B cell (primary cell): ENCODE measurements around the gene MCEE. TPM values are rescaled to one million over a fixed set of nuclear protein-coding genes. Genes with fewer than 3 reads are reported as not detected.
A peak's percentile ranks its signal among the peaks of the same experiment; 100 is the strongest.

Source experiments
- ATAC-seq: fragments of 200-7000 bp; cut with Tn5 transposase; one replicate; pipeline ENCODE4 v1.10.0; 2021; ENCODE audit warnings: low read depth, mild to moderate bottlenecking, moderate number of reproducible peaks, moderate library complexity
- CTCF ChIA-PET: fragments of 350-600 bp; sonication (Branson Sonifier 250); formaldehyde crosslinking; loops from one replicate; lab custom pipeline; 2021; ENCODE audit warnings: antibody characterized with exemption, inconsistent platforms; lab: Charles Lee
- POLR2A ChIA-PET: fragments of 350-600 bp; sonication (Branson Sonifier 250); formaldehyde crosslinking; loops from one replicate; lab custom pipeline; 2021; ENCODE audit warnings: antibody characterized with exemption; lab: Charles Lee
- DNase-seq: peaks from one replicate; pipeline ENCODE4 v3.0.0; 2013
- H2AFZ ChIP-seq: 2 replicates; pipeline ENCODE4 v1.6.1; 2012; ENCODE audit warnings: mild to moderate bottlenecking, low read depth, low read length; ENCODE audit not compliant: insufficient read depth, poor library complexity, severe bottlenecking
- H3K27ac ChIP-seq, 2 donors: 1 replicate in 1 of 2; 2 replicates in 1 of 2; pipeline ENCODE4 v1.5.1; 2012 to 2013; ENCODE audit warnings: low read length in 2 of 2, mild to moderate bottlenecking in 2 of 2, moderate library complexity in 1 of 2
- H3K27me3 ChIP-seq, 4 experiments: fragments of 200-600 bp in 1 of 4; sonication (generic) in 1 of 4; replicated peaks in 1 of 4; 1 replicate in 2 of 4; 2 replicates in 2 of 4; pipeline versions ENCODE4 v1.6.1 to v1.7.0; 2013 to 2016; ENCODE audit warnings: low read length in 3 of 4, mild to moderate bottlenecking in 2 of 4, mixed read lengths in 1 of 4, moderate library complexity in 1 of 4; ENCODE audit not compliant: insufficient read depth in 4 of 4, control insufficient read depth in 3 of 4; ENCODE audit errors: control extremely low read depth in 1 of 4
- H3K36me3 ChIP-seq, 2 experiments: replicated peaks in 1 of 2; 1 replicate in 1 of 2; 2 replicates in 1 of 2; pipeline versions ENCODE4 v1.6.1 to v1.7.1; 2013; ENCODE audit warnings: low read length in 1 of 2; ENCODE audit not compliant: insufficient read depth in 2 of 2, control insufficient read depth in 1 of 2; ENCODE audit errors: control extremely low read depth in 1 of 2, extremely low read depth in 1 of 2
- H3K4me1 ChIP-seq, 2 donors: fragments of 200-600 bp in 1 of 2; sonication (generic) in 1 of 2; 1 replicate in 1 of 2; 2 replicates in 1 of 2; pipeline versions ENCODE4 v1.5.1 to v1.6.1; 2013 to 2017; ENCODE audit warnings: low read length in 2 of 2; ENCODE audit not compliant: control insufficient read depth in 2 of 2, insufficient read depth in 2 of 2
- H3K4me2 ChIP-seq: replicated peaks from 2 replicates; pipeline ENCODE3; 2012; ENCODE audit warnings: mild to moderate bottlenecking, low read depth, low read length; ENCODE audit not compliant: poor library complexity, severe bottlenecking
- H3K4me3 ChIP-seq, 5 experiments: fragments of 200-600 bp in 1 of 5; sonication (generic) in 1 of 5; 1 replicate in 3 of 5; 2 replicates in 2 of 5; pipeline versions ENCODE4 v1.5.1 to v1.7.0; 2011 to 2016; ENCODE audit warnings: low read length in 4 of 5, mild to moderate bottlenecking in 4 of 5, low read depth in 2 of 5, control low read depth in 1 of 5, moderate library complexity in 1 of 5; ENCODE audit not compliant: insufficient read depth in 1 of 5; ENCODE audit errors: control extremely low read depth in 1 of 5, extremely low read depth in 1 of 5
- H3K79me2 ChIP-seq: fragments of 200-600 bp; sonication (generic); one replicate; pipeline ENCODE4 v1.6.0; 2016; ENCODE audit warnings: low read length; ENCODE audit not compliant: control insufficient read depth, insufficient read depth
- H3K9ac ChIP-seq: fragments of 200-600 bp; sonication (generic); 2 replicates; pipeline ENCODE4 v1.6.1; 2017; ENCODE audit warnings: mild to moderate bottlenecking, low read length, moderate library complexity
- H3K9me3 ChIP-seq, 3 donors: one replicate each; pipeline versions ENCODE4 v1.6.1 to v1.7.1; 2013; ENCODE audit warnings: low read length in 2 of 3; ENCODE audit not compliant: control insufficient read depth in 2 of 3, insufficient read depth in 1 of 3; ENCODE audit errors: control extremely low read depth in 1 of 3
- H4K20me1 ChIP-seq: 2 replicates; pipeline ENCODE4 v1.6.0; 2012; ENCODE audit warnings: mild to moderate bottlenecking, low read length; ENCODE audit not compliant: insufficient read depth, control insufficient read depth, poor library complexity, severe bottlenecking
- H3K27ac Mint-ChIP-seq: one replicate; pipeline ENCODE4 v1.8.0; 2021; ENCODE audit warnings: mixed read lengths
- H3K27me3 Mint-ChIP-seq: one replicate; pipeline ENCODE4 v1.8.0; 2021; ENCODE audit warnings: mixed read lengths
- H3K4me1 Mint-ChIP-seq: one replicate; pipeline ENCODE4 v1.8.0; 2021; ENCODE audit warnings: mixed read lengths
- H3K4me3 Mint-ChIP-seq: one replicate; pipeline ENCODE4 v1.8.0; 2021; ENCODE audit warnings: mixed read lengths
- H3K9me3 Mint-ChIP-seq: one replicate; pipeline ENCODE4 v1.8.0; 2022; ENCODE audit warnings: mixed read lengths; ENCODE audit not compliant: insufficient read depth
- CTCF ChIP-seq: fragments of 200-600 bp; IDR thresholded peaks from one replicate; pipeline ENCODE4 v1.8.0; 2022; ENCODE audit warnings: antibody characterized with exemption, mild to moderate bottlenecking
- EZH2 ChIP-seq: IDR thresholded peaks from 2 replicates; pipeline ENCODE4 v1.6.1; 2012; ENCODE audit warnings: borderline replicate concordance, low read depth, mild to moderate bottlenecking, moderate library complexity, low read length; ENCODE audit not compliant: insufficient read depth, poor library complexity, severe bottlenecking
- WGBS: methylation state at CpG from one replicate; pipeline ENCODE4 v1.1.5; 2013; ENCODE audit warnings: missing lambda C conversion rate; ENCODE audit not compliant: insufficient coverage; 5-methylcytosine and 5-hydroxymethylcytosine counted together
- intact Hi-C: fragments of 100-400 bp; cut with micrococcal nuclease; formaldehyde crosslinking; loops from one replicate; pipeline ENCODE4 v1.10.0; 2022
- polyA plus RNA-seq: library from polyadenylated mRNA; depleted of rRNA; stranded (reverse); fragments of >200 nt; gene quantifications from 2 replicates; pipeline ENCODE4 v1.2.3, GENCODE V29; 2012
- total RNA-seq, 2 donors: library from RNA; stranded (reverse); fragments of 120-200 nt in 1 of 2; gene quantifications; 1 replicate in 1 of 2; 2 replicates in 1 of 2; pipeline versions ENCODE4 v1.2.3 to v1.2.4, GENCODE V29; 2013 to 2022

The MCEE gene
- total and polyA plus RNA-seq, 2 donors (not counting 1 experiment from before 2014, with no cell fraction given) = 13.1 to 17.6 TPM

DNA sequence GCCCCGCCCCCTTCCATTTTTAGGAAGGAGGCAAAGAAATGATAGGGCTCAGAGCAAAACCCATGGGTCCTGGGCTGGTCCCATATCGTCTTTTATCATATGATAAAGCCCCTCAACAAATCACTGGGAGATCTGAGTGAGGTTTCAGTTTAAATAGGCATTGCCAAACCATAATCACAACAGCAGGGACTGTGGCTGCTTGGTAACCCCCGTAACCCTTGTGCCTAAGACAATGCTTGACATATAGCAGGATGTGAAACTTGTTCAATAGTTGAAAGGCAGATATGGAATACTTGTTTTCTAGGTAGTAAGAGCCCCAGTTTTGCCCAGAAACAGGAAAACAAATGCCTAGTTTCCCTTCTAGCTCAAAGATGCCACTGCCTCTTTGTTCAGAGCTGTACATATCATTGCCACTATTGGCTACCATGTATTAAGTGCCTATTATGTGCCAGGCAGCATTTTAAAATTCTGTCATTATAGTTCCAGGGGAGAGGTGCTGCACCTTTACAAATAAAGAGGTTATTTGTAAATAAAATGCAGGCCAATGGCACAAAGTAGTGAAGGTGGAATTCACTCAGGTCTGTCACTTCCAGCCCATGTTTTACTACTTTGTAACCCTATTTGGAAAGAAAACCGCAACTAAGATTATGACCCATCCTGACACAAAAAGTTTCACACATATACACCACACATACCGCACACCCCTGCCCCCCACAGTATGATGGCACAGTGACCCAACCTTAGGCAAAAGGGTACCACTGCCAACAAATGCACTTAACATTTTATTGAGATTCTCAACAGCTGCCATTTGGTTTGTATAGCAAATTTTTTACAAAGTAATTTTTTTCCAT, 47.4 kb downstream of the MCEE start:
- H3K4me3 ChIP-seq = no peak overlapping the region
- H3K27me3 Mint-ChIP-seq = peaks cover 20% of the 10 kb centered on the region
- H3K27ac Mint-ChIP-seq = no peak overlapping the region
- H3K9me3 Mint-ChIP-seq = no peaks in the 10 kb centered on the region
- POLR2A ChIA-PET = interaction anchor here (2.0 kb wide), 1 partner anchor 11 kb away, joined by 4 read pairs; no protein-coding TSS in a partner anchor
- H3K79me2 ChIP-seq = no peaks in the 10 kb centered on the region
- no peak for ATAC-seq
- H3K27ac ChIP-seq = peak overlapping the region in 1 of 2 donors; percentile 24
- WGBS = 78% methylated on average over 3 of the region's 5 CpGs
- no peak for DNase-seq
- CTCF ChIA-PET = interaction anchor here (1.1 kb wide), 1 partner anchor 11 kb away, joined by 4 read pairs; no protein-coding TSS in a partner anchor
- peaks cover 4 to 6% of the 10 kb centered on the region in 2 donors for H3K4me1 ChIP-seq
- no peak overlapping the region for H3K9ac ChIP-seq
- peaks cover 15% of the 10 kb centered on the region for H3K4me1 Mint-ChIP-seq
- no peak for TF ChIP-seq CTCF
- no peak for TF ChIP-seq EZH2
- no peak overlapping the region for H2AFZ ChIP-seq
- H3K36me3 ChIP-seq = peaks cover 6 to 13% of the 10 kb centered on the region in 2 experiments
- no peaks in the 10 kb centered on the region for H4K20me1 ChIP-seq
- intact Hi-C loops = no loop called here
- no peaks in the 10 kb centered on the region for H3K9me3 ChIP-seq
- no peak overlapping the region for H3K4me2 ChIP-seq
- no peak overlapping the region for H3K4me3 Mint-ChIP-seq
- H3K27me3 ChIP-seq = no peaks in the 10 kb centered on the region

DNA sequence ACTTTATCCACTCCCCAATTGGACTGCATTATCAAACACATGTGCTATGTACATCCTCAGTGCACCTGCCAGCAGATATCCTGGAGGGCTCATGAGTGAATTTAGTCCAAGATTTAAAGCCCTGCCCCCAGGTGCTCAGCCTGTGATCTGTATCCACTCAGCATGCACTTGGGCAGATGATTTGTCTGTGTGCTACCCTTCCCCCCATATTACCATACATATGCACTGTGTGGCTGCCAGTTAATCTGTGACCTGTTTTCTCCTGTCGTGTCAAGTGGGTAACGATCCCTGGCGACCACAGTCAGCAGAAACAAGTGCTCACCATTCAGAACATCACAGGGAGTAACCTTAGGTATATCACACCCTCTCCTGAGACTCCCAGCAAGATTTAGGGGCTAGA, 51.4 kb downstream of the MCEE start:
- no peak overlapping the region for H3K4me3 ChIP-seq
- TF ChIP-seq EZH2 (no peak), CTCF (no peak)
- intact Hi-C loops = no loop called here
- POLR2A ChIA-PET = no interaction called here
- 92% methylated on average over 3 of the region's 3 CpGs for WGBS
- no peaks in the 10 kb centered on the region for H3K27me3 ChIP-seq
- no peak overlapping the region for H3K4me2 ChIP-seq
- H3K27ac ChIP-seq = no peak overlapping the region
- peaks cover 19% of the 10 kb centered on the region for H3K79me2 ChIP-seq
- H3K4me1 Mint-ChIP-seq = peaks cover 11% of the 10 kb centered on the region
- CTCF ChIA-PET = no interaction called here
- no peaks in the 10 kb centered on the region for H3K9me3 Mint-ChIP-seq
- peak overlapping the region; percentile 17 for H3K27ac Mint-ChIP-seq
- no peaks in the 10 kb centered on the region for H3K27me3 Mint-ChIP-seq
- H3K36me3 ChIP-seq = peaks cover 7 to 51% of the 10 kb centered on the region in 2 experiments
- no peak for DNase-seq
- no peak overlapping the region for H3K9ac ChIP-seq
- H2AFZ ChIP-seq = no peak overlapping the region
- no peaks in the 10 kb centered on the region for H3K9me3 ChIP-seq
- no peak overlapping the region for H3K4me3 Mint-ChIP-seq
- H4K20me1 ChIP-seq = no peaks in the 10 kb centered on the region
- H3K4me1 ChIP-seq = peaks cover 1 to 5% of the 10 kb centered on the region in 2 donors
- ATAC-seq = no peak
